ENCODE measurements around the gene NSMF. TPM values are rescaled to one million over a fixed set of nuclear protein-coding genes. Genes with fewer than 3 reads are reported as not detected.

The NSMF gene
- total and polyA plus RNA-seq, 8 donors, result 29.5 to 46.5 (median 36.3) TPM

- H3K36me3 ChIP-seq, result no peaks in the 10 kb centered on the region
- H3K4me3 ChIP-seq, result no peak overlapping the region
- no peak for ATAC-seq
- peak in 2 of 4 donors; percentile 32 to 75 for DNase-seq
- H3K9me3 ChIP-seq, result peaks cover 0 to 25% of the 10 kb centered on the region in 2 donors
- peaks cover 0 to 8% of the 10 kb centered on the region in 2 donors for H3K4me1 ChIP-seq
- TF ChIP-seq, protein P1, sequence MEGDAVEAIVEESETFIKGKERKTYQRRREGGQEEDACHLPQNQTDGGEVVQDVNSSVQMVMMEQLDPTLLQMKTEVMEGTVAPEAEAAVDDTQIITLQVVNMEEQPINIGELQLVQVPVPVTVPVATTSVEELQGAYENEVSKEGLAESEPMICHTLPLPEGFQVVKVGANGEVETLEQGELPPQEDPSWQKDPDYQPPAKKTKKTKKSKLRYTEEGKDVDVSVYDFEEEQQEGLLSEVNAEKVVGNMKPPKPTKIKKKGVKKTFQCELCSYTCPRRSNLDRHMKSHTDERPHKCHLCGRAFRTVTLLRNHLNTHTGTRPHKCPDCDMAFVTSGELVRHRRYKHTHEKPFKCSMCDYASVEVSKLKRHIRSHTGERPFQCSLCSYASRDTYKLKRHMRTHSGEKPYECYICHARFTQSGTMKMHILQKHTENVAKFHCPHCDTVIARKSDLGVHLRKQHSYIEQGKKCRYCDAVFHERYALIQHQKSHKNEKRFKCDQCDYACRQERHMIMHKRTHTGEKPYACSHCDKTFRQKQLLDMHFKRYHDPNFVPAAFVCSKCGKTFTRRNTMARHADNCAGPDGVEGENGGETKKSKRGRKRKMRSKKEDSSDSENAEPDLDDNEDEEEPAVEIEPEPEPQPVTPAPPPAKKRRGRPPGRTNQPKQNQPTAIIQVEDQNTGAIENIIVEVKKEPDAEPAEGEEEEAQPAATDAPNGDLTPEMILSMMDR (IDR thresholded peaks at IDR 0.05), result no peak
- intact Hi-C loops (cut with DNase I), result no loop called here
- H3K27ac ChIP-seq, result no peak overlapping the region
- no peaks in the 10 kb centered on the region for H3K27me3 ChIP-seq
Observed at GRCh38 chr9:137478962-137479861, 20.1 kb upstream of the NSMF start.

GRCh38 chr9:137478613-137478961, 19.5 kb upstream of the NSMF start:
- ATAC-seq, result no peak

DNA sequence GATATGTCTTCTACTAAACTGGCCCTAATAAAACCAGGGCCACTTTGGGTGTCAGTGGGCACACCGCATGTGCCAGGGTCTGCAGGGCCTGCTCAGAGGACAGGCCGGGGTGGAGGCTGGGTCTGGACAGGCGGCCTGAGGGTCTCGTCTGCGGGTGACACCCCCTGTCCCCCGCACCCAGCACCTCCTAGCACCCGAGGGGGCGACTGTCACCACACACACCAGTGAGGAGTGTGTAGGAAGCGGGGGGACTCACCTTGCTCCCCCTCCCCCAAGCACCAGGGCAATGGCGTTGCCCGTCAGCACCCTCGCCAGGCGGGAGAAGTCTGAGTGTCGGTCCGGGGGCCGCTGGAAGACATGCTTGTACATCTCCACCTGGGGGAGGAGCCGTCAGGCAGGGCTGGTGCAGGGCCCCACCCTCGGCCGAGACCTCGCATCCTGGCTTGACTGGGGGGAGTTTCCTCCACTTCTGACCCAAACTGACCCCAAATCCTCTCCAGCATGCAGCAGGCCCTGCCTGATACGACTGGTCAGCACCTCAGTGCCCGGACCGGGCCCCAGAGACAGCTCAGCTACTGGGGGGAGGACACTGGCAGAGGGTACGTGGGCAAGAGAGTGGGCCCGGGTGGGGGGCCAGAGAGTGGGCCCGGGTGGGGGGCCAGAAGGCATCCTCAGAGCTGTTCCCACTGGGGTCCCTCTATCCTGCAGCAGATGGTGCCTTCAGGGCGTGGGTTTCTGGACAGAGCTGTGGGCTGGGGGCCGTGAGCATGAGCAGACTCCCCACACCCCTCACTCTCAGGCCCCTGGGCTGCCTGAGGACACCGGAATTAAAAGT, 18.9 kb upstream of the NSMF start:
- H3K9me3 ChIP-seq, result peaks cover 0 to 26% of the 10 kb centered on the region in 2 donors
- no peak overlapping the region for H3K4me3 ChIP-seq
- intact Hi-C loops (cut with DNase I), result no loop called here
- H3K4me1 ChIP-seq, result peaks cover 0 to 8% of the 10 kb centered on the region in 2 donors
- H3K27ac ChIP-seq, result no peak overlapping the region
- H3K36me3 ChIP-seq, result no peaks in the 10 kb centered on the region
- ATAC-seq, result no peak
- TF ChIP-seq, protein P1 (IDR thresholded peaks at IDR 0.05), result no peak
- peak in 1 of 4 donors; percentile 78 for DNase-seq
- no peaks in the 10 kb centered on the region for H3K27me3 ChIP-seq

More at GRCh38 chr9:137478613-137478961, 19.5 kb upstream of the NSMF start:
- Histone ChIP-seq H3K27me3 (no peaks in the 10 kb centered on the region), H3K27ac (no peak overlapping the region), H3K4me3 (no peak overlapping the region), H3K4me1 (peaks cover 0 to 8% of the 10 kb centered on the region in 2 donors), H3K9me3 (peaks cover 0 to 26% of the 10 kb centered on the region in 2 donors), H3K36me3 (no peaks in the 10 kb centered on the region)
- intact Hi-C loops (cut with DNase I), result no loop called here
- TF ChIP-seq, protein P1 (IDR thresholded peaks at IDR 0.05), result no peak
- peak in 1 of 4 donors; percentile 47 for DNase-seq

DNA sequence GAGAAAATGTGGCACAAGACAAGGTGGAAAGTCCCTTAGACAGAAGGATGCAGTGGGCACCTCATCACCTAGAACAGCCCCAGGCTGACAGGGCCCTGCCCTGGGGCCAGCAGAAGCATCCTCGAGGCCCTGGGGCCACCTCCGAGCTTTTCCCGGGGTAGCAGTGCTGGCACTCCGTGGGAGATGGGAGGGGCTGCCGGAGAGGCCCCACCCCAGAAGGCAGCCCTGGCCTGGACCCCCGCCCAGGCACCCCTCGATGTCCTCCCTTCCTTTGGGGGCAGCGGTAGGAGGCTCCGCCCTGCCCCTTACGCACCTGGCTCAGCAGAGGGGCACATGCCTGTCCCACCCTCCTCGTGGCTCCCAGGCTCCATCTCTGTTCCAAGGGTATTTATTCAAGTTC, 17.7 kb upstream of the NSMF start:
- peaks cover 0 to 26% of the 10 kb centered on the region in 2 donors for H3K9me3 ChIP-seq
- TF ChIP-seq, protein P1 (IDR thresholded peaks at IDR 0.05), result no peak
- no peaks in the 10 kb centered on the region for H3K36me3 ChIP-seq
- H3K4me3 ChIP-seq, result no peak overlapping the region
- no peak for ATAC-seq
- peak in 1 of 4 donors; percentile 59 for DNase-seq
- H3K27ac ChIP-seq, result no peak overlapping the region
- peaks cover 0 to under 1% of the 10 kb centered on the region in 2 donors for H3K4me1 ChIP-seq
- H3K27me3 ChIP-seq, result no peaks in the 10 kb centered on the region
- intact Hi-C loops (cut with DNase I), result no loop called here

DNA sequence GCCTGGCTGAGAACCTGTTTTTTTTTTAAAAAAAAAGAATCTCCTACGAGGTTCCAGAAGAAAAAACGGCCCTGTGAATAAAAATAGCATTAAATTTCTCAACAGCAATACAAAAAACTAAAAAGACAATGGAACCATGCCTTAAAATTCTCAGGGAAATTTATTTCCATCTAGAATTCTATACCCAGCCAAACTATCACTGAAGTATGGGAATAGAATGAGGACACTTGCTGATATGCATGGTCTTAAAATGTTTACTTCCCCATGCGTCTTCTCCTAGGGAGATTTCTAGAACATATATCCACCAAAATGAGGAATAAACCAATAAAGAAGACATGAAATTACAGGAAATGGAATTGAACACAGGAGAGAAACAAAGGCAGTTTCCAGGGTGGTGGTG, 16.5 kb upstream of the NSMF start:
- no peaks in the 10 kb centered on the region for H3K27me3 ChIP-seq
- no peak overlapping the region for H3K27ac ChIP-seq
- intact Hi-C loops (cut with DNase I), result no loop called here
- no peaks in the 10 kb centered on the region for H3K4me1 ChIP-seq
- peaks cover 0 to 26% of the 10 kb centered on the region in 2 donors for H3K9me3 ChIP-seq
- no peak overlapping the region for H3K4me3 ChIP-seq
- DNase-seq (no peak), ATAC-seq (no peak)
- TF ChIP-seq, protein P1 (IDR thresholded peaks at IDR 0.05), result no peak
- H3K36me3 ChIP-seq, result no peaks in the 10 kb centered on the region
